Liver (tissue), 3 donors: Measurements from ENCODE around the gene MRPL54.

ENCODE experiments used
- FOXA1 ChIP-seq: IDR thresholded peaks from 2 replicates; pipeline ENCODE4 v1.6.1; 2016; ENCODE audit warnings: antibody characterized with exemption
- HNF4A ChIP-seq, 2 donors: conservative IDR thresholded peaks; 2 replicates each; pipeline ENCODE4 v1.6.1; 2016; ENCODE audit warnings: antibody characterized with exemption in 2 of 2, mild to moderate bottlenecking in 2 of 2
- JUND ChIP-seq, 2 donors: IDR thresholded peaks; 2 replicates each; pipeline ENCODE4 v1.6.1; 2016; ENCODE audit warnings: antibody characterized with exemption in 2 of 2
- RAD21 ChIP-seq, 2 donors: IDR thresholded peaks; 2 replicates each; pipeline ENCODE4 v1.6.1; 2016; ENCODE audit warnings: antibody characterized with exemption in 2 of 2, mild to moderate bottlenecking in 2 of 2
- RXRA ChIP-seq, 2 donors: IDR thresholded peaks; 2 replicates each; pipeline ENCODE4 v1.6.1; 2017 to 2018; ENCODE audit warnings: antibody characterized with exemption in 2 of 2, mild to moderate bottlenecking in 1 of 2
- SP1 ChIP-seq: IDR thresholded peaks from 2 replicates; pipeline ENCODE4 v1.6.1; 2018; ENCODE audit warnings: antibody characterized with exemption, mild to moderate bottlenecking
- TAF1 ChIP-seq: conservative IDR thresholded peaks from 2 replicates; pipeline ENCODE4 v1.6.1; 2016; ENCODE audit warnings: antibody characterized with exemption, mild to moderate bottlenecking
- YY1 ChIP-seq: IDR thresholded peaks from 2 replicates; pipeline ENCODE4 v1.6.1; 2016; ENCODE audit warnings: antibody characterized with exemption, mild to moderate bottlenecking
- ZBTB33 ChIP-seq: IDR thresholded peaks from 2 replicates; pipeline ENCODE4 v1.6.1; 2016; ENCODE audit warnings: antibody characterized with exemption
- TF ChIP-seq, protein P1 (sequence below): fragments of 150-350 bp; IDR thresholded peaks from 2 replicates; pipeline ENCODE4 v1.5.1; 2017; ENCODE audit warnings: improper control_type of control experiment, low read depth, low read length; ENCODE audit not compliant: missing input control
- TF ChIP-seq, protein P2 (sequence below): IDR thresholded peaks from 2 replicates; pipeline ENCODE4 v1.6.1; 2016; ENCODE audit warnings: antibody characterized with exemption
- donor health status: healthy.
- donor health status: healthy.

DNA sequence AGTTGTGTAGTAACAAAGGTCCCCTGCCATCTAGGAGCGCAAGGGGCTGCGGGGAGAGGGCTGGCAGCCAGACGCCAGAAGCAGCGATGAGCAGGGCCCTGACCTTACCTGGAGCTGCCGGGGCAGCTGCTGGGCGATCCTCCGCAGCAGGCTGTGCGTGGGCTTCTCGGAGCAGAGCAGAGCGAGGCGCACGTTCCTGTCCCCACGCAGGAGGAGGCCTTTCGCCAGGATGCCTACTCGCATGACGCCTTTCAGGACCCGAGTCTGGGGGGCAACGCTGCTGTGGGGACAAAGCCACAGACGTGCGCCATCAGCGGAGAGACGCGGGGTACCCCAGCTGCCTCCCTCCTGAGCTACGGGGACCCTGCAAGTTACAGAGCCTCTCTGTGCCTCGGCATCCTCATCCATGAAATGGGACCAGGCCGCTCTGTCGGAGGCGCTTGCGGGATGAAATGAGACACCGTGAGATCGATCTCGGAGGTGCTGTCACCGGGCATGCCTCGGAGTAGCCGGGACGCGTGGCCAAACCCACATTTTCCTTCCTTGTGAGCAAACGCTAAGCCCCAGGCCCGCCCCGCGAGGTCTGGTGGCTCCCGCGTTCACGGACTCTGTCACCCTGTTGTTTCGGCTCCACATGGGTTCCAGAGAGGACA lies 54.2 kb downstream of the MRPL54 start:
- TF ChIP-seq TAF1, result no peak
- TF ChIP-seq ZBTB33, result no peak
- no peak for TF ChIP-seq SP1
- TF ChIP-seq, protein P1, sequence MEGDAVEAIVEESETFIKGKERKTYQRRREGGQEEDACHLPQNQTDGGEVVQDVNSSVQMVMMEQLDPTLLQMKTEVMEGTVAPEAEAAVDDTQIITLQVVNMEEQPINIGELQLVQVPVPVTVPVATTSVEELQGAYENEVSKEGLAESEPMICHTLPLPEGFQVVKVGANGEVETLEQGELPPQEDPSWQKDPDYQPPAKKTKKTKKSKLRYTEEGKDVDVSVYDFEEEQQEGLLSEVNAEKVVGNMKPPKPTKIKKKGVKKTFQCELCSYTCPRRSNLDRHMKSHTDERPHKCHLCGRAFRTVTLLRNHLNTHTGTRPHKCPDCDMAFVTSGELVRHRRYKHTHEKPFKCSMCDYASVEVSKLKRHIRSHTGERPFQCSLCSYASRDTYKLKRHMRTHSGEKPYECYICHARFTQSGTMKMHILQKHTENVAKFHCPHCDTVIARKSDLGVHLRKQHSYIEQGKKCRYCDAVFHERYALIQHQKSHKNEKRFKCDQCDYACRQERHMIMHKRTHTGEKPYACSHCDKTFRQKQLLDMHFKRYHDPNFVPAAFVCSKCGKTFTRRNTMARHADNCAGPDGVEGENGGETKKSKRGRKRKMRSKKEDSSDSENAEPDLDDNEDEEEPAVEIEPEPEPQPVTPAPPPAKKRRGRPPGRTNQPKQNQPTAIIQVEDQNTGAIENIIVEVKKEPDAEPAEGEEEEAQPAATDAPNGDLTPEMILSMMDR, result no peak
- no peak for TF ChIP-seq HNF4A (conservative IDR thresholded peaks at IDR 0.05)
- no peak for TF ChIP-seq JUND (IDR thresholded peaks at IDR 0.05)
- no peak for TF ChIP-seq YY1
- no peak for TF ChIP-seq FOXA1
- no peak for TF ChIP-seq RAD21 (IDR thresholded peaks at IDR 0.05)
- no peak for TF ChIP-seq RXRA (IDR thresholded peaks at IDR 0.05)
- TF ChIP-seq, protein P2, sequence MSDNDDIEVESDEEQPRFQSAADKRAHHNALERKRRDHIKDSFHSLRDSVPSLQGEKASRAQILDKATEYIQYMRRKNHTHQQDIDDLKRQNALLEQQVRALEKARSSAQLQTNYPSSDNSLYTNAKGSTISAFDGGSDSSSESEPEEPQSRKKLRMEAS, result no peak
